HG02759 (cell line): Measurements from ENCODE around the gene CD47.
A peak's percentile ranks its signal among the peaks of the same experiment; 100 is the strongest.

ENCODE experiments used
- ATAC-seq: cut with Tn5 transposase; IDR thresholded peaks from one replicate; pipeline ENCODE4 v1.9.1; 2021; ENCODE audit warnings: mild to moderate bottlenecking, moderate library complexity; ENCODE audit not compliant: unreplicated experiment

Gene CD47

DNA sequence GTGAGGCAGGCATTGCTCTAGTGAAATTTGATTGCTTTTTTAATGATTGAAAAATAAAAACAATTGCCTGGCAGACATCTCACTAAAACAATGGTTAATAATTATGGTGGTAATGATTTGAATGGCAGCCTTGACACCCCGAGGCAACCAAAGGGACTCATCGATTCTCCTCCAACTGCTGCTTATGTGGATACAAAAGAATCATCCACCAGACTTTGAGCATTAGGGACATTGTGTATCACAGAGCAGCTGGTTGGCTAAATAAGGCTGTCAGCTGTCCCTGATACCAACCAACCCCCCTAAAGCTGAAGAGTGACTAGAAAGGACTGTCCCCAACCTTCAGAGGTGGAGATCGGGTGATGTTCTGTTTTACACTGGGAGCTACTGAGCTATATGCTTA lies 1.7 kb upstream of the CD47 start:
- ATAC-seq = no peak

DNA sequence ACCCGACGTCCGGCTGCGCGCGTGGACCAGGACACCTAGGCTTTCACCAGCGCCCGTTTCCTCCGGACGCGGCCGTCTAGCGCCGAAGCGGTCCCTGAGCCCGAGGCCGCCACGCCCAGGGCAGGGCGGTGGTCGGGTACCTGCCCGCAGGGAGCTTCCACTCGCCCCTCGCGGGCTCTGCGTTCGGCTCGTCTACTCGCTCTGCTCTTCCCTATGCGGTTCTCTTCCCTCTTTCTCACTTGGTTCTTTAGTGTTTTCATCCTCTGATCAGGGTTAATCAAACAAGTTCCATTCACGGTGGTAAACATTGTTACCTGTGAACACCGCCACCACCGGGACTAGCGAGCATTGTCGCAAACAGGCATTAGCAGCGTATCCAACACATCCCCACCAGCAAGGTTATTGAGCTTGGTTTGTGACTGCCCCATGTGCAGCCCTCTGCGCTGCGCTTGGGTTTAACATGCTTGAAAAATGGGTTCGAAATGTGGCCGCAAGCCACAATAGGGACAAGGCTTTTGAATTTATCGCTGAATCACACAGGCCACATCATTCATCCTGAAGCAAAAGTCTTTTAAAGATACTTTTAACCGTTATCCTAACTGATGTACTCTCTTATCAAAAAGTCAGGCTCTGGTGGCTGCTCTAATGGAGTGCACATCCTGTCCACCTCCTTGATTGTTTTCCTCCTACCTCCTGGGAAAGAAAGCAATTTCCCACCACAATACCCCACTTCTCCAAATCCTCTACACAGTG lies 843 bp upstream of the CD47 start:
- ATAC-seq = no peak

DNA sequence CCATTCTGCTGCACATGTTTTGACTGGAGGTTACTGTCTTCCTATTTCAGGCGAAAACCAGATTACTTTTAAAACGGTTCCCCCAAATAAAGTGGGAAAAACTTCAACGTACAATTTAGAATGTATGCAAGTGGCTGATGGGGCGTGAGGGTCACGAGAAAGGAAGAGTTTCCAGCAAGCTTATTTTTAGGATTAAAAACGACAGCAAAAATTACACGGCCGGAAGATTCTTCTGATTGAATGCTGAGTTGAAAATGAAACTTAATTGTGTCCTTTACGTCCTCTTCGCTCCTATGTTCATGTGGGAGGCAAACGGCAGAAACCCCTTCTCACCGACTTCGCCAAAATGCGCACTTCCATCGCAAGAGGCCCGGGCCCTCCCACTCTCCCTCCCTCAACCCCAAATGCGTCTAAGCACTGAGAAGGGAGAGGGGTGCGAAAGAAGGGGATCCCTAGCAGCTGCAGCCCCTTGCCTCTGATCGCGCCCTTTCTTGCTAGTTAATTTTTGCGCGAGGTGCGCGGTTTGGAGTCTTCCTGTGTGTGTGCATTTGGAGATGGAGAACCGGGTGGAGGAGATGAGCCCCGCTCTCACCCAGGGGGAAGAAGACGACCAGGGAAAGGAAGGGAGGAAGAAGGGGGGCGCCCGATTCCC lies 656 bp downstream of the CD47 start:
- ATAC-seq = peak; percentile 3

GRCh38 chr3:108089579-108089978 lies 1.3 kb downstream of the CD47 start:
- no peak for ATAC-seq

GRCh38 chr3:108088697-108089096 lies 2.1 kb downstream of the CD47 start:
- peak; percentile 32 for ATAC-seq

GRCh38 chr3:108088146-108088545 lies 2.7 kb downstream of the CD47 start:
- ATAC-seq = no peak

DNA sequence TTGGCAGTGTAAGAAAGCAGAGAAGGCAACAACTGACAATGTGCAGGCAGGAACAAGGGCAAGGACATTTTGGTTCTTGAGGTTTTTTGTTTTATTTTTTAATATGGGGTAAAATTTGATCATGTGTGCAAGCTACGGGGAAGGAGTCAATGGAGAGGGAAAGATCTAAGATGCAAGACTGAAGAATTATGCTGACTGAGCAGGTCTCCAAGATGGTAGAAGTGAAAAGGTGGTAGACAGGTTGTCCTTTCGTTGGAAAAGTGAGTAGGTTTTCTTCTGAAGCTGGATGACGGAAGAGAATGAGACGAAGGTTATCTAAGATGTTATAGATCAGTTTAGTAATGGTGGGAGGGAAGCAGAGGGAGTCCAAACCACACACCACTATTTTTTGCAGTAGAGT lies 4.2 kb downstream of the CD47 start:
- ATAC-seq = no peak

- ATAC-seq = no peak
Measured at GRCh38 chr3:108085810-108086350, 5.0 kb downstream of the CD47 start.

DNA sequence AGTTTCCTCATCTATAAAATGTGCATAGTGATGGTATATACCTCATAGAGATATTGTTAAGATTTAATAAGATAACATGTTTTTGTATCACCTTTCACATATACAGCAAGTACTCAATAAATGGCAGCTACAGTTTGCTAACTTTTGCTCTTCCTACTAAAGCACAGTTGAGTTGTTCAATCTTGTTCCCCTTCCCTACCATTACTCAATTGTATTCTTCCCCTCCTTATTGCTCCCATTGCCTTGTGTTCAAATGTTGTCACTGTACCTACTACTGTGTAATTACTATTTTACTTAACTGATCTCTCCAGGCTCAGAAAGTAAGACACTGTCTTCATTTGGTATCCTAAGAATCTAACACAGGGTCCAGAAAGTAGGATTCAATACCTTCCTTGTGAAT lies 5.5 kb downstream of the CD47 start:
- ATAC-seq = no peak

- ATAC-seq = no peak
Measured at GRCh38 chr3:108079877-108080276, 11.0 kb downstream of the CD47 start.

- no peak for ATAC-seq
Measured at GRCh38 chr3:108079043-108079442, 11.8 kb downstream of the CD47 start.

GRCh38 chr3:108076564-108076963 lies 14.3 kb downstream of the CD47 start:
- no peak for ATAC-seq

DNA sequence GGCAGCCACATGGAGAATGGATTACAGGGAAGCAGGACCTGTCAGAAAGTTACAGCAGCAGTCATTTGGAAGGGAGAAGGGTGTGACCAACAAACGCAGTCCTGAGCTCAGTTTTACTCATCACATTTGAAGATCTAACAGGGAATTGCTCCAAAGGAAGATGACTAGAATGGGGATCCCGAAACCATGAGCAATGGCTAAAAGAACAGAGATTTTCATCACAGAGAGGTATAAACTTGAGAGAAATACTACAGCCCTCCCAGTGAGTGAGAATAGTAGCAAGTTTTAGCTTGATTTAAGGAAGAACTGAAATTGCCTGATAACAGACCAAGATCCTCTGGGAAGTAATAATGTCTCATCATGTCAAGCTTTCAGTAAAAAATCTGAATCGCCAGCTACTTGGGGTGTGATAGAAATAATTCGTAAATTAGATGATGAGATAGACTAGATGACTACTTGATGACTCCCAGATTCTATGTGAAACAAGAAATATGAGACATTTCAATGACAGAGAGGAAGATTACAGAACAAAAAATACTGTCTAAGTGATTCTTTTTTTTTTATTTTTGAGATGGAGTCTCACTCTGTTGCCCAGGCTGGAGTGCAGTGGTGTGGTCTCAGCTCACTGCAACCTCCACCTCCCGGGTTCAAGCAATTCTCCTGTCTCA lies 16.9 kb downstream of the CD47 start:
- ATAC-seq = no peak

DNA sequence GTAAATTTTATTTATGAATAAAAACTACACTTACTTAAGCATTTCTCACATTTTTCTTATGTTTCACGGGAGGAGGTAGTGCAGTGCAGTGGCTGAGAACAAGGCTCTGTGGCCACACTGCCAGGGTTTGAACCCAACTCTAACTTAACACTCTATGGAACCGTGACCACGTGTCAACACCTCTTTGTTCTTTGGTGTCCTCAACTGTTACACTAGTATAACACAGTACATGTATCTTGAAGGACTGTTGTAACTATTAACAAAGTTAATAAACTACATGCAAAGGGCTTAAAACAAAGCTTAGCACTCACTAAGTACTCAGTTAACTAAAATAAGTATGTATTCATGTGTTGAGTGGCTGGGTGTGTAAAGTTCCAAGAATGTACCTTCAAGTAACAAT lies 19.5 kb downstream of the CD47 start:
- no peak for ATAC-seq

GRCh38 chr3:108070356-108070755 lies 20.5 kb downstream of the CD47 start:
- no peak for ATAC-seq

DNA sequence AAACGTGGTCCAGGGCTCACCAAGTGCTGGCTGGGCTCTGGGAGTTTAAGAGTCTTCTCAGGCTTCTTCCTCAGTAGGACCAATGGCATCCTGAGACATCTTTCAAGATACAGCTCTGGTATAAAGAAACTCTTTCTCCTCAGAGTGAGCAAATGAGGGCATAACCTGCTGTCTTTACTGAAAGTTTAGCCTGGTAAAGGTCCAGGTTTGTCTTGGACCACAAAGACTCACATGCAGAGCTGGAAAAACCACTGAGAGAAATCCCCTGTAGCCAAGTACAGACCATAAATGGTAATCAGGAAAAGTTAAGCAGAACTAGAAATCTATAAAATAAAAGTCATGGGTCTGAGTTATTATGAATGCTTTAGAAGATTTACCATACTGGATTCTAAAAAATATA lies 23.1 kb downstream of the CD47 start:
- ATAC-seq = no peak

GRCh38 chr3:108065096-108065495 lies 25.7 kb downstream of the CD47 start:
- no peak for ATAC-seq

- no peak for ATAC-seq
Measured at GRCh38 chr3:108064293-108064887, 26.4 kb downstream of the CD47 start.

DNA sequence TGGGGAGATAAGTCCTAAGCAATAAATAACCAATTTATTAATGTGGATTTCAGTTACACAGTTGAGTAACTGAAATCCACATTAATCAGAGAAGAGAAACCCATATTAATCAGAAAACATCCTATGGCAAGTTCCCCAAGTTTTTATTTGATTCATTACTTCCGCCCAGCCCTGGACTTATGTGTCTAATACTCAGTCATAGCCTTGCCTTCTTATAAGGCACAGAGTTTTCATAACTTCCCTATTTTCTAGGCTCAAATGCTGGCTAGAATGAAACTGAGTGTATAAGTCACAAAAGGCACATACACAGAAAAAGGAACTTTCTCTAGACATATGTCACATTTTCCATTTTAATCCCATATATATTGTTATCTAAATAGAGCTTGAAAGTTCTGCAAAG lies 28.8 kb downstream of the CD47 start:
- peak; percentile 88 for ATAC-seq

DNA sequence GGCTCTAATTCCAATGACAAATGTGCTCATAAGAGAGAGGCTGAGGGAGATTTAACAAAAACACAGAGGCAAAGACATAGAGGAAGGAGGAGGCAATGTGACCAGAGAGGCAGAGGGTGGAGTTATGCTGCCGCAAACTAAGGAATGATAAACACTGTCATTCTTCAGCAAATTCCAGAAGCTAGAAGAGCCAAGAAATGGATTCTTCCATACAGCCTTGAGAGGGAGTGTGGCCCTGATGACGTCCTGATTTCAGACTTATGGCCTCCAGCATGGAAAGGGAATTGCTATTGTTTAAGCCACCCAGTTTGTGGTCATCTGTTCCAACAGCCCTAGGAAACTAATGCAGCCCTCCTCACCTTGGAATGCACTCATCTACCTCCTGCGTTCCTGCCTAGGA lies 30.5 kb downstream of the CD47 start:
- ATAC-seq = no peak

- no peak for ATAC-seq
Measured at GRCh38 chr3:108055931-108056330, 34.9 kb downstream of the CD47 start.
